T-helper 17 cell (primary cell): ENCODE measurements around the gene MAN2B2. TPM values are rescaled to one million over a fixed set of nuclear protein-coding genes. Genes with fewer than 3 reads are reported as not detected.

ENCODE experiments used
- ATAC-seq: fragments of 150-1000 bp; cut with Tn5 transposase; 2 replicates; pipeline ENCODE4 v1.10.0; 2021; ENCODE audit warnings: mild to moderate bottlenecking, moderate library complexity
- DNase-seq, 3 donors: peaks; one replicate each; pipeline versions ENCODE4 v3.0.0 to v3.0.0-alpha.2; 2020 to 2021
- H3K9me3 ChIP-seq: one replicate; pipeline ENCODE4 v1.7.0; 2013; ENCODE audit warnings: low read length, mild to moderate bottlenecking; ENCODE audit not compliant: control insufficient read depth, poor library complexity, severe bottlenecking
- H3K27ac Mint-ChIP-seq: one replicate; pipeline ENCODE4 v1.8.0; 2022; ENCODE audit warnings: mild to moderate bottlenecking, moderate library complexity, mixed read lengths
- H3K27me3 Mint-ChIP-seq: one replicate; pipeline ENCODE4 v1.8.0; 2022; ENCODE audit warnings: mixed read lengths
- H3K36me3 Mint-ChIP-seq: one replicate; pipeline ENCODE4 v1.8.0; 2022; ENCODE audit warnings: low read depth, mixed read lengths
- H3K4me1 Mint-ChIP-seq: one replicate; pipeline ENCODE4 v1.8.0; 2022; ENCODE audit warnings: mild to moderate bottlenecking, mixed read lengths
- H3K4me3 Mint-ChIP-seq: one replicate; pipeline ENCODE4 v1.8.0; 2022; ENCODE audit warnings: mild to moderate bottlenecking, moderate library complexity, mixed read lengths
- total RNA-seq, 4 donors: library from RNA in 2 of 4; stranded (reverse) in 2 of 4; gene quantifications; one replicate each; pipeline ENCODE4 v1.2.3 and lab custom pipeline; 2022 to 2026

The MAN2B2 gene
- total RNA-seq, 2 donors from 2014 or later: 27.0 to 34.9 TPM

DNA sequence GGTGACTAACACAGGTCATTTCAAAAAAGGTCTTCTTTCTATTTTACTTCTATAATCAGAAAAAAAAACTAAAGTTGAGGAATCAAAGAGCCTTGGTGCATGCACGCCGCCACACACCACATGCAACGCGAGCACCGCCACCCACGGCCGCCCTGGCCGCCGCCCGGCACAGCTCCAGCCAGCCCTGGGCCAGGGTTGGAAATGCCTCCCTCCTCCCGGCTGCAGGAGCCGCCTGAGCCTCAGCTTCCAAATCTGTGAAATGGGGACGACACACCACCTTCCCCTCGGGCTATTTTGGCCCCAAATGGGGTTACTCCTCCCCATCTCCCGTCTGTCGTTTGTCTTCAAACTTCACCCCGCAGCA is 39.7 kb upstream of the MAN2B2 start:
- peaks cover 7% of the 10 kb centered on the region for H3K27me3 Mint-ChIP-seq
- H3K4me3 Mint-ChIP-seq: no peak overlapping the region
- no peaks in the 10 kb centered on the region for H3K9me3 ChIP-seq
- DNase-seq (no peak), ATAC-seq (no peak)
- no peak overlapping the region for H3K27ac Mint-ChIP-seq
- H3K36me3 Mint-ChIP-seq: no peaks in the 10 kb centered on the region
- H3K4me1 Mint-ChIP-seq: no peaks in the 10 kb centered on the region

DNA sequence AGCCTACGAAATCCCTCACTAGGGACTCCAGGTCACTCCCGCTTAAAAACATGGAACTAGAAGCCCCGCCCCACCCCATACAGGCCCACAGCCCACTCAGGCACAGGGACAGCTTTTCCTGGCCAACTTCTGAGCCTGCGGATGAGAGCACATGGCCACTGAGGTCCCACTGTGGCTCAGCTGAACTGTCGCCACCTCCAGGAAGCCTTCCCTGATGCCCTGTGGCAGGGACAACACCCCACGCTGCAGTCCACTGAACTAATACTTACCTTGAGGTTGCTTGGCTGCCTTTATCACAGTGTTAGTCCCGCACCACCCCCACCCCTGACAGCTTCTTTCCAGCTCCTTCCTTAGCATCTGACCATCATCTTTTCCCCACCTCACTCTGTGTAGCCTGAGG is 39.3 kb upstream of the MAN2B2 start:
- no peak for ATAC-seq

DNA sequence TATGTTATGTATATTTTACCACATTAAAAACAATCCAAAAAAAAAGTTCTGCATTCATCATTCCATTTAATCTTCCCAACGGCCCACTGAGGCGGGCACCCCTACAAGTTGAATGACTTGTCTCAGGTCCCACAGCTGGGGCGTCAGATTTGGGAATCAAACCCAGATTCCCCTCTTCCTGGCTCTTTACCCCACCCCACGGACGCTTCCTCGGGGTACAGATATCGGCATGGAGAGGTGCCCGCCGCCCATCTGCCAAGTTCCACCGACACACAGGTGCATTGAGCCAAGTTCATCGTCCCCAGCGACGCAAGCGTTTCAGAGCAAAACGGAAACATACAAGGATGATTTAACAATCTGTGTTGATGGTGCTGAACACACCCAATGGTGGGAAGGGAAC is 36.9 kb upstream of the MAN2B2 start:
- peaks cover 15% of the 10 kb centered on the region for H3K27me3 Mint-ChIP-seq
- DNase-seq (no peak), ATAC-seq (no peak)
- H3K4me3 Mint-ChIP-seq: no peak overlapping the region
- no peak overlapping the region for H3K27ac Mint-ChIP-seq
- no peaks in the 10 kb centered on the region for H3K4me1 Mint-ChIP-seq
- no peaks in the 10 kb centered on the region for H3K36me3 Mint-ChIP-seq
- no peaks in the 10 kb centered on the region for H3K9me3 ChIP-seq

More for the DNA sequence above, 39.3 kb upstream of the MAN2B2 start:
- Mint-ChIP-seq H3K4me3 (no peak overlapping the region), H3K27me3 (peaks cover 7% of the 10 kb centered on the region), H3K27ac (no peak overlapping the region), H3K36me3 (no peaks in the 10 kb centered on the region), H3K4me1 (no peaks in the 10 kb centered on the region)
- DNase-seq: no peak
- H3K9me3 ChIP-seq: no peaks in the 10 kb centered on the region

DNA sequence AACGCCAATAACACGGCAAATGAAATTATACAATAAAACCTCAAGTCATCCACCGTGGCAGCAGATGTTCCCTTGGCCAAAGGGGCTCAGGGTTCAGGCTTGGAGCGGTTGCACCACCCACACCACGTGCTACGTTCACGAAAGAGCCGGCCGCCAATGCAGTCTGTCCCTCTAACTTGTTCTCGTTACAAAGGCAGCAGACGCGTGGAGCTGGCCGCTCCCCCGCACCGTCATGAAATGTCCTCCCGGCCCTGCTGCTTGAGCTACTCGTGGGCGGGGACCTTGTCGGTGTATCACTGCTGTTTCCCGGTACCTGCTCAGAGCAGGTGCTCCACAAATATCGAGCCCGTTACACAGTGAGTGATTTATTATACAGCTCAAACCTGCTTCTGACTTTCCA is 36.4 kb upstream of the MAN2B2 start:
- Mint-ChIP-seq H3K27ac (no peak overlapping the region), H3K4me1 (no peaks in the 10 kb centered on the region), H3K27me3 (peaks cover 15% of the 10 kb centered on the region), H3K36me3 (no peaks in the 10 kb centered on the region), H3K4me3 (no peak overlapping the region)
- H3K9me3 ChIP-seq: no peaks in the 10 kb centered on the region
- ATAC-seq (no peak), DNase-seq (no peak)

DNA sequence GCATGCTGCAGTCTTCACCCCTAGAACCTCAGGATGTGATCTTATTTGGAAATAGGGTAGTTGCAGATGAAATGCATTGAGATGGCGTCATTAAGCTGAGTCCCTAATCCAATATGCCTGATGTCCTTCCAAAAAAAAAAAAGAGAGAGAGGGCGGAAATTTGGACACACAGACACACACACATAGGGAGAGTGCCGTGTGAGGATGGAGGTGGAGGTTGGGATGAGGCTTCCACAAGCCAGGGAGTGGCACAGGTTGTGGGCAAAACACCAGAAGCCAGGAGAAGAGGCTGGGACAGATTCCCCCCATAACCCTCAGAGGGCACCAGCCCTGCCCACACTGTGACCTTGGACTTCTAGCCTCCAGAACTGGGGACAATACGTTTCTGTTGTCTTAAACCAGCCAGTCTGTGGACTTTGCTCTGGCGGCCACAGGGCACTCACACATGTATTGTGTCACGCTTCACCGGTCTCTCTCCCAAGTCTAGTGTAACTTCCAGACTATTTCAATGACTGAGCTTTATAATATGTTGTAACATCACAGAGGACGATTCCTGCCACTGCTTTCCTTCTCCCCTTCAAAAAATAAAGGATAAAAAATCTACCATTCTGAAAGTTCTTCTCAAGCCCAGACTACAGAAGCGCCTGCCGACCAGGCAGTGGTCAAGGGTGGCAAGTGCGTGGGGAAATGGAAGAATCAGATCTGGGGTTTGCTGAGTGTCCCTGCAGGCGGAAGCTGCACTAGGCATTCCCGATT is 35.8 kb upstream of the MAN2B2 start:
- Mint-ChIP-seq H3K4me1 (no peaks in the 10 kb centered on the region), H3K4me3 (no peak overlapping the region), H3K36me3 (no peaks in the 10 kb centered on the region), H3K27me3 (peaks cover 15% of the 10 kb centered on the region), H3K27ac (no peak overlapping the region)
- ATAC-seq: no peak
- H3K9me3 ChIP-seq: no peaks in the 10 kb centered on the region
- no peak for DNase-seq

DNA sequence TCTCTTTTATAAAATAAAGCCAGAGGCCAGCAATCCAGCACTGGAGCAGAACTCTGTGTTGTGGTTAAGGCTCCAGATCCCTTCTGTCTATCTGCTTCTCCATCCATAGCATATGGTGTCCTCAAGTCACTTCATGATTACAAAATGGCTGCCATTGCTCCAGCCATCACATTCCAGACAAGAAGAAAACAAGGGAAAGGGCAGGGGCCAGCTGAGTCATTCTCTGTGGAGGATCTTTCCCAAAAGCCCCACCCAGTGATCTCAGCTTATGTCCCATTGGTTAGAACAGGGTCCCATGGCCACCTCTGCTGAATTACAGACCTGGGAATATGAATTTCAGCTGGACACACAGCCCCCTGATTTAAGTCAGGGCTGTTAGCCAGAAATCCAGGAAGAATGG is 34.1 kb upstream of the MAN2B2 start:
- no peaks in the 10 kb centered on the region for H3K9me3 ChIP-seq
- Mint-ChIP-seq H3K4me3 (no peak overlapping the region), H3K27me3 (peaks cover 15% of the 10 kb centered on the region), H3K36me3 (no peaks in the 10 kb centered on the region), H3K4me1 (no peaks in the 10 kb centered on the region), H3K27ac (no peak overlapping the region)
- ATAC-seq (no peak), DNase-seq (no peak)

DNA sequence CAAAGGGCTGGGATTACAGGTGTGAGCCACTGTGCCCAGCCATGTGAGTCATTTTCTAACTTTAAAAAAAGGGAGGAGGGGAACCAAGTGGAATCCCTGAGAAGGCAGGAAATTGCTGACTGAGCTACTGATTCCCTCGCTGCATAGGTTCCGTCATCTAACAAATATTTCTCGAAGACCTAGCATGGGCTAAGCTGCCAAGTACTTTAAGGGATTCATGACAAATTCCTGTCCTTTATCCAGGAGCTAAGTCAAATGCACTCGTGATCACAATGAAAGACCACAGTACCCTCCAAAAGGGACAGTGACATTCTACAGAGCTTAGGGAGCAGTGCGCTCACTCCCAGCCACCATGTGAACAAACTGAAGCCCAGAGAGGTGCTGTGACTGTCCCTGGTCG is 33.2 kb upstream of the MAN2B2 start:
- H3K9me3 ChIP-seq: no peaks in the 10 kb centered on the region
- H3K4me3 Mint-ChIP-seq: no peak overlapping the region
- no peak overlapping the region for H3K27ac Mint-ChIP-seq
- H3K4me1 Mint-ChIP-seq: peaks cover 2% of the 10 kb centered on the region
- no peaks in the 10 kb centered on the region for H3K36me3 Mint-ChIP-seq
- peaks cover 20% of the 10 kb centered on the region for H3K27me3 Mint-ChIP-seq
- DNase-seq (no peak), ATAC-seq (no peak)

DNA sequence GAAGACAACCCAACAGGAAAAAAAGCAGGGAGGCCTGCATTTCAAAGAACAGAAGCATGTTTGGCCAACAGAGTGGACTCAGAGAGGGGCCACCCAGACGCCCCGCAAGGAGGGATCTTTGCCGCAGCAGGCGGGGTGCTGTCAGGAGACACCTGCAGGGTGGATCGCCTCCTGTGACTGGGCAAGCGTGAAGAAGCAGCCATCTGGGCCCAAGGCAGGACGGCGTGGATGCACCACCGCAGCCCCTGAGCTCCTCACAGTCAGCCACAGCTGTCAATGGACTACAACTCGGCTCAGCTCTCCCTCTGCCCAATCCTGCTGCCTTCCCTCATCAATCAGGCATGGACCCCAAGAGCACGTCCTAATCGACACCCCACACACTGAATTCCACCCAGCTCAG is 32.0 kb upstream of the MAN2B2 start:
- DNase-seq: no peak
- no peak for ATAC-seq
- Mint-ChIP-seq H3K36me3 (no peaks in the 10 kb centered on the region), H3K4me1 (peaks cover 2% of the 10 kb centered on the region), H3K27ac (no peak overlapping the region), H3K27me3 (peaks cover 31% of the 10 kb centered on the region), H3K4me3 (no peak overlapping the region)
- H3K9me3 ChIP-seq: no peaks in the 10 kb centered on the region

DNA sequence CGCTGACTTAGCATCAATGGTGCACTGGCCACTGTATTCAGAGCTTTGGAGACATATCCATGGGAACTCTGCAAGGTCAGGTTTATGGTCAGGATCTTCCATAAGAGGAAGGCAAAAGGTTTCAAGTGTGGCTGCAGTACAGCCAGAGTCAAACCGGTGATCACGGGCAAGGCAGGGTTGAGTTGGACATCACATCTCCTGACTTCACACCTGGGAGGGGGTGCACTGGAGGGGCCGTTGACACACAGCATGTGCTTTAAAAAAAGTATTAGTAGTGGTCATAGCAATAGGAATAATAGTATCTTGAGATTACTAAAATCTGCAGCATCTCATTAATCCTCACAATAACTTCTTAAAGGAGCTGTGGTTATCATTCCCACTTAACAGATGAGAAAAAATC is 28.9 kb upstream of the MAN2B2 start:
- DNase-seq (no peak), ATAC-seq (no peak)
- Mint-ChIP-seq H3K4me1 (peaks cover 2% of the 10 kb centered on the region), H3K27me3 (peaks cover 55% of the 10 kb centered on the region), H3K27ac (no peak overlapping the region), H3K4me3 (no peak overlapping the region), H3K36me3 (no peaks in the 10 kb centered on the region)
- no peaks in the 10 kb centered on the region for H3K9me3 ChIP-seq

DNA sequence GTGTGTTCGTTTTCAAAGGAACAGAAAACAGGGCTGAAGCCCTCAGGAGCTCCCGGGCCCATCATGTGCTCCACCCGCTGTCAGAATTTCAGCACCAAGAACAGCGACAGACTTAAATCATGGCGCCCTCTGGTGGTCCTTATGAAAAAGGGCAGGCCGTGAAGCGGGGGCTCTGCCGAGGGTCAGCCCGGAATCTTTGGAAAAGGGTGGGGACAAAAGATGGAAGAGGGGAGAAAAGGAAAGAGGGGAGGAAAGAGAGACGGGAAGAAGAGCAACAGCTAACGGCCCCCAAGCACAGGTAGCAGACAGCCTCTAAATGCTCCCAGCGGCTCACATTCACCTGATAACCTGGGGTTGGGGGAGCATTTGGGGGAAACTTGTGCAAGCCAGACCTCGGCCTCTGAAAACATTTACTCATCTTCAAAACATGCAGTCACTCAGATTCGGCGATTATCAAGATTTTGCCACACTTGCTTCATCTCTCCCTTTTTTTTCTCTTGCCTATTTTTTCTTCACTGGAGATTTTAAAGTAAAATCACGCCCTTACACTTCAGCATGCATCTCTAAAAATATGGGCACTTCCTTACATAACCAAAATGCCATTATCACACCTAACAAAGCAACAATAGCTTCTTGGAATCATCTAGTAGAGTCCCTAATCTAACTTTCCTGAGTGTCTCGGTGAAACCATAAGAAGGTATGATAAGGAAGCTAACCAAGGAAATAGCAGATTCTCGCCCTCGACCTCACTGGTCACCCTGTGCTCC is 28.1 kb upstream of the MAN2B2 start:
- Mint-ChIP-seq H3K4me3 (peak overlapping the region; percentile 34), H3K4me1 (peaks cover 2% of the 10 kb centered on the region), H3K36me3 (no peaks in the 10 kb centered on the region), H3K27ac (no peak overlapping the region), H3K27me3 (peaks cover 55% of the 10 kb centered on the region)
- ATAC-seq: peak; percentile 78
- peak in 2 of 3 donors; percentile 23 to 31 for DNase-seq
- peaks cover 2% of the 10 kb centered on the region for H3K9me3 ChIP-seq

DNA sequence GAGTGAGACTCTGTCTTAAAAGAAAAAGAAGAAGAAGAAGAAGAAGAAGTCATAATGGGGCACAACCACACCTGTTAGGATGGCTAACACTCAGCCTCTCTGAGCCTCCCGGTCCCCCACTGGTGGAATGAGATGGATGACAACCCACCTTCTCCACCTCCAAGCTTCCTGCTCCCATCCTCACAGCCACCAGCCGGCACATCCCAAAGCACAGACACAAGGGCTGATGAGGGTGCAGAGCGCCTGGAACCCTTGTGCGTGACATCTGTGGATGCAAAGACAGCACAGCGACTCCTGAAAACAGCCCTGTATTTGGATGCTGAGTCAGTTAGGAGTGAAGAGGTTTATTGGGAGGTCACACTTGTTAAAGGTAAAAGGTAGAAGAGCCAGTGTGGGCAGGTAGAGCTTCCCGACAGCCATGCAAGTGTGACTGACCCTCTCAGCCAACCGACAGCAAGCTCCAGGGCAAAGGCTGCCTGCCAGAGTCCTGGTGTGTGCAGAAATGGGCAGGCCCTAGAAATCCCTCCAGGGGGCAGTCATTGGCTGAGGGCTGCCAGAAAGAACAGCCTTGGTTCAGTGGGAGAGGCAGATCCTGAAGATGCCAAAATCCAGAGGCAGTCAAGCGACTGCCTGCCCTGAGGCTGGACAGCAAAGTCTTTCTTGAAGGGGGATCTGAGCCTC is 26.6 kb upstream of the MAN2B2 start:
- H3K4me1 Mint-ChIP-seq: peaks cover 2% of the 10 kb centered on the region
- H3K9me3 ChIP-seq: peaks cover 2% of the 10 kb centered on the region
- DNase-seq: no peak
- H3K27ac Mint-ChIP-seq: no peak overlapping the region
- ATAC-seq: no peak
- H3K36me3 Mint-ChIP-seq: no peaks in the 10 kb centered on the region
- H3K27me3 Mint-ChIP-seq: peaks cover 57% of the 10 kb centered on the region
- no peak overlapping the region for H3K4me3 Mint-ChIP-seq

DNA sequence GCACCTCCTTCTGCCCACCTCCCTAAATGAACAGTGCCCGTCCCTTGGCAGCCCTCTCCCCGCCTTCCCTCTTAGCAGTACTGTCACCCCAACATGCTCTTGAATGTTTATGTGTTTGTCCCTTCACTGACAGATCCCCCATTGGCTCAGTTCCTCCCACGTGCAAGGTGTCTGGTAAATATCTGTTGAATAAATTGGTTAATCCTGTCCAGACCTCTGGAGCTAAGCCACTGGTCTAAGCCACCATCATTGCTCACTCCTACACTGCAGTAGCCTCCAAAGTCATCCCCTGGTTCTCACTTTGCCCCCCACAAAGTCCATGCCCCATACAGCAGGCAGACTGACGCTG is 26.1 kb upstream of the MAN2B2 start:
- DNase-seq: no peak
- Mint-ChIP-seq H3K27ac (no peak overlapping the region), H3K4me1 (peaks cover 2% of the 10 kb centered on the region), H3K27me3 (peaks cover 59% of the 10 kb centered on the region), H3K36me3 (no peaks in the 10 kb centered on the region), H3K4me3 (no peak overlapping the region)
- H3K9me3 ChIP-seq: peaks cover 2% of the 10 kb centered on the region
- ATAC-seq: no peak

DNA sequence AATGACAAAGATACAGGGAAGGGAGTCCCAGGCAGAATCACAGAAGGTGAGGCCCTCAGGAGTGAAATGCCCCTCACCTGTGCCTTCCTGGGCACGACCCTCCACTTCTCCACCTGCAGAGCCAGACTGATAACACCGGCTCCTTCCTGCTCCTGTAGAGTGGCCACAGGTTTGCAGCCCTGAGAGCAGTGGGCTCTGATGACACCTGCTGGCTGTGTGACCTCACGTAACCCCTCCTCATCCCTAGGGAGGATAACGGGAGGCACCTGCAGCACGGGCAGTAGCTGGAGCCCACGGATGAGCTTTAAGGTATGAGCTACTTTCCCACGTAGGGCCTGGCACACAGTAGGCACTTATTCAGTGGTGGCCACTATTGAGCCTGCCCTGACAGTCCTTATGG is 25.5 kb upstream of the MAN2B2 start:
- H3K4me3 Mint-ChIP-seq: no peak overlapping the region
- H3K27ac Mint-ChIP-seq: no peak overlapping the region
- H3K4me1 Mint-ChIP-seq: peaks cover 2% of the 10 kb centered on the region
- peaks cover 63% of the 10 kb centered on the region for H3K27me3 Mint-ChIP-seq
- H3K36me3 Mint-ChIP-seq: no peaks in the 10 kb centered on the region
- H3K9me3 ChIP-seq: peaks cover 2% of the 10 kb centered on the region
- no peak for ATAC-seq
- no peak for DNase-seq
